G401 (cell line): ENCODE data around the gene PPP2R1B. TPM values are rescaled to one million over a fixed set of nuclear protein-coding genes. Genes with fewer than 3 reads are reported as not detected.
A peak's percentile ranks its signal among the peaks of the same experiment; 100 is the strongest.

Source experiments
- DNase-seq: peaks from one replicate; pipeline ENCODE4 v3.0.0-alpha.2; 2015; ENCODE audit warnings: low spot score
- in situ Hi-C: cut with HindIII; loops from 2 replicates; pipeline ENCODE4 v1.10.0; 2016; ENCODE audit warnings: low sequenced_read_pairs, mixed read lengths
- total RNA-seq: library from RNA; depleted of rRNA; stranded (reverse); fragments of >200 nt; shearing (Covaris generic); gene quantifications from 2 replicates; pipeline ENCODE4 v1.2.3, GENCODE V29; 2014

Gene PPP2R1B
- total RNA-seq, 1 experiment from 2014 or later: 118 TPM

GRCh38 chr11:111759778-111760407 lies 6.3 kb downstream of the PPP2R1B start:
- in situ Hi-C loops: no loop called here
- no peak for DNase-seq

- DNase-seq: no peak
- in situ Hi-C loops: no loop called here
These were observed 6.8 kb downstream of the PPP2R1B start for GRCh38 chr11:111759376-111759775.

- in situ Hi-C loops: no loop called here
- no peak for DNase-seq
These were observed 10.1 kb downstream of the PPP2R1B start for GRCh38 chr11:111756097-111756496.

GRCh38 chr11:111749646-111750045 lies 16.5 kb downstream of the PPP2R1B start:
- in situ Hi-C loops: no loop called here
- peak; percentile 94 for DNase-seq

GRCh38 chr11:111748035-111748804 lies 18.0 kb downstream of the PPP2R1B start:
- peak; percentile 45 for DNase-seq
- in situ Hi-C loops: no loop called here

- no peak for DNase-seq
- in situ Hi-C loops: no loop called here
These were observed 20.3 kb downstream of the PPP2R1B start for GRCh38 chr11:111745719-111746504.

- in situ Hi-C loops: no loop called here
- no peak for DNase-seq
These were observed 22.5 kb downstream of the PPP2R1B start for GRCh38 chr11:111743700-111744099.

- no peak for DNase-seq
- in situ Hi-C loops: no loop called here
These were observed 24.4 kb downstream of the PPP2R1B start for GRCh38 chr11:111741751-111742150.

- in situ Hi-C loops: no loop called here
- DNase-seq: no peak
These were observed 26.9 kb downstream of the PPP2R1B start for GRCh38 chr11:111739299-111739698.

- in situ Hi-C loops: no loop called here
- DNase-seq: peak; percentile 46
These were observed 28.6 kb downstream of the PPP2R1B start for GRCh38 chr11:111737444-111738210.

GRCh38 chr11:111736621-111737443 lies 29.4 kb downstream of the PPP2R1B start:
- DNase-seq: peak; percentile 66

GRCh38 chr11:111736181-111736590 lies 30.0 kb downstream of the PPP2R1B start:
- no peak for DNase-seq
- in situ Hi-C loops: no loop called here

More at GRCh38 chr11:111736621-111737443, 29.4 kb downstream of the PPP2R1B start:
- in situ Hi-C loops: no loop called here

GRCh38 chr11:111735262-111736116 lies 30.7 kb downstream of the PPP2R1B start:
- peak; percentile 93 for DNase-seq

GRCh38 chr11:111734954-111735261 lies 31.3 kb downstream of the PPP2R1B start:
- DNase-seq: no peak
- in situ Hi-C loops: no loop called here

More at GRCh38 chr11:111735262-111736116, 30.7 kb downstream of the PPP2R1B start:
- in situ Hi-C loops: no loop called here

GRCh38 chr11:111734101-111734953 lies 31.9 kb downstream of the PPP2R1B start:
- DNase-seq: peak; percentile 50
- in situ Hi-C loops: no loop called here

- peak; percentile 61 for DNase-seq
- in situ Hi-C loops: no loop called here
These were observed 32.5 kb downstream of the PPP2R1B start for GRCh38 chr11:111733611-111734088.

GRCh38 chr11:111733016-111733415 lies 33.2 kb downstream of the PPP2R1B start:
- no peak for DNase-seq

More at GRCh38 chr11:111733016-111733415, 33.2 kb downstream of the PPP2R1B start:
- in situ Hi-C loops: no loop called here
